Activated CD4-positive, alpha-beta T cell treated with anti-CD3 and anti-CD28 coated beads, Interleukin-2, Interleukin-6, amounts not matched to agents 100 ng/mL and 50 ng/mL, durations not matched to agents 16 hours and 8 hours (primary cell): ENCODE measurements around the gene PSTPIP1.

Experiments used
- DNase-seq: peaks from one replicate; pipeline ENCODE4 v3.0.0-alpha.2; 2020

Gene PSTPIP1

DNA sequence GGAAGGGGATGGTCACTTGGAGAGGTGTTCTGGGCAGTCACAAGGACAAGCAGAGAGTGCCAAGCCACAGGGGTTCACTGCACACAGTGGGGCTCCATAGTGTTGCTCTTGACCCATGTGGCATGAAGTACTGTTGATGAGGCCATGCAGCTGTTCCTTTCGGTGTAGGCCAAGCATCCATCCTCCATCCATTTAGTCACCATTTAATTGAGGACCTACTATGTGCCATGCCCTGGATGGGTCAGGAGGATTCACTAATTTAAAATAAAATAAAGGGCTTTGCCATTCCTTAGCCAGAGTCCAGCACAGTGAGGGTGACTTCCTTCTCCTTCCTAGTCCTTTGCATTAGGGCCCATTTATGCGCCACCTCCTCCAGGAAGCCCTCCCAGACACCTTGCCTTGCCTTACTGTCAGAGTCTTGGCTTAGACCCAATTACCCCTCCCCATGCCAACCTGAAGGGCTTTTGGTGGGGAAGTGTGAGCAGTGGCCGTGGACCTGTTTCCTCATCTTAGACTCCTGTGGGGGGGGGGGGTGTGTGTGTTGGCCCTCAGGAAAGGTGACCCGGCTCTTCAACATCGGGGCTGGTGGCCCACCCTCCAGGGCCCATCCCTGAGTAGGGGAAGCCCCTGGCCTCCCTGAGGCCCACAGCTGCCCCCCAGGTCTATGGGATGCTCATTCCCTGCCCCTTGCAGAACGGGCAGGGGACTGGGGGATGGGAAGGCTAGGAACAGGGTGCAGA lies 25.6 kb downstream of the PSTPIP1 start:
- DNase-seq = no peak

DNA sequence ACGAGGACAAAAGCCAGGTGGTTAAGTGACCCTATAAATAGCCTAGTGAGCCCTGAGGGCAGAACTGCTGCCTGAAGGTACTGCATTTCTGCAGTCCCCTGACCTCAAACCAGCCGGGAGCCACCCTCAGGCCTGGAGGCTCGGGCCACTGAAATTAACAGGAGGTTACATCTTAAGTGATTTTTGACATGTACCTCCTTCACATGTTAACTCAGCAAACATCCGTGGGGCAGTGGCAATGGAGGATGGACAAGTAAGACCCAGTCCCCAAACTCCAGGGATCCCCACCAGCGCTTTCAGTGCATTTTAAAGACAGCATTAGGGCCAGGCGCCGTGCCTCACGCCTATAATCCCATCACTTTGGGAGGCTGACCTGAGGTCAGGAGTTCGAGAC lies 26.2 kb downstream of the PSTPIP1 start:
- no peak for DNase-seq

DNA sequence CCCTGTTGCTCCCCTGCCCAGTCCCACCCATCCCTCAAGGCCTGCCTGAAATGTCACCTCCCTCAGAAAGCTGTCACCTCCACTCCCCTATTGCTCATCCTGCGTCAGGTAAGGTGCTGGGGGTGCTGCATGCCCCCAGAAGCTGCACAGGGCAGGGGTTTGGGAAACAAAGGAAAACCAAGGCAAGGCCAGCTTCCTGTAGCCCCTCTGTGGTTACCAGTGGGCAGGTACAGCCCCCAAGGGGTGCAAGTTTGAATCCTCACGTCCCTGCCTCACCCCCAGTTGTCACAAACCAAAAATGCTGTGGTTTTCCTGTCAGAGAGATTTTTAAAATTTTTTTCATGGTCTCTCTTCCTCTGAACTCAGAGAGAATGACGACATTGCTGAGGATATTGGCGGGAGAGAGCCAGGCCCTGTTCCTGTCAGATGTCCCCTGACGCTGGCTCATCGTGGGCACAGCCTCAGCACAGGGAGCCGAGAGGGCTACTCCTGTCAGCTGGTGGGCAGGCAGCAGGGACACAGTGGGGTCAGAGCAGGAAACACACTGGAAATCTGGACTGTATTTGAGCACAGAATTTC lies 27.0 kb downstream of the PSTPIP1 start:
- peak; percentile 81 for DNase-seq

DNA sequence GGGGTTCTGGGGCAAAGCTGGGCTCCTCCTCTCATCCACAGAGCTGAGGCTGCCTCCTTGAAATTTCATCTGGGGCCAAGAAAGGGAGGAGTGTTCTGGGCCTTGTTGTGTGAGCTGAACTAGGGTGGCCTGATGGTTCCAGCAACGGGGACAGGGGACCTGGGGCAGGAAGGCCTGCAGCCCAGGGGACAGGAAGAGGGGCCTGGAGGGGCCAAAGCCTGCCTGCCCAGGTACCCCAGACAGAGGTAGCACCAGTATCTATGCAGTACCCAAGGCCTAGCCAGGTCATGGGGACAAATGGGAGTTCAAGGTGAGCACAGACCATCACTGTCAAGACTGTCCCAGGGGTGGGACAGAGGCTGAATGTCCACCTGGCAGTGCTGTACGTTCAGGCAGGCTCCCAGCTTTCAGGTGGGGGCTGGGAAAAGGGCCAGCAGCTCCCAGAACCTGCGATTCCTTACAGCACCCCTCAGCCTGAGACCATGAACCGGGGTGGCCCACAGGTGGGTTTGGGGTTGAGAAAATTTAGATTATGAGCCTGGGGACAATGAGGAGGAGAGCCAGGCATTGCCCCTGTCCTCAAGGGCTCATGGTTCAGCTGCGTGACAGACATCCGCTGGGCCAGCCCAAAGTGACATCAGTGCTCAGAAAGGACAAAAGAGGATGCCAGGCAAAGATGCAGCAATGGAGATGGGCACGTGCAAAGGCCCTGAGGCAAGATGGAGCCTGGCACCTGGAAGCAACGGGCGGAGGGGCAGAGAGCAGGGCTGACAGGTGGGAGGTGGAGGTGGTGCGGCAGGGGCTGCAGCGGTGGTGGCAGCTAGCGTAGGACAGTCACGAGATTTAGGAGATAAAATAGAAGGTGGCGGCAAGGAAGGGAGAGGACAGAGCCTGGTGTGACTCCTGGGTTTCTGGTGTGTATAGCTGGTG lies 28.0 kb downstream of the PSTPIP1 start:
- DNase-seq = no peak

DNA sequence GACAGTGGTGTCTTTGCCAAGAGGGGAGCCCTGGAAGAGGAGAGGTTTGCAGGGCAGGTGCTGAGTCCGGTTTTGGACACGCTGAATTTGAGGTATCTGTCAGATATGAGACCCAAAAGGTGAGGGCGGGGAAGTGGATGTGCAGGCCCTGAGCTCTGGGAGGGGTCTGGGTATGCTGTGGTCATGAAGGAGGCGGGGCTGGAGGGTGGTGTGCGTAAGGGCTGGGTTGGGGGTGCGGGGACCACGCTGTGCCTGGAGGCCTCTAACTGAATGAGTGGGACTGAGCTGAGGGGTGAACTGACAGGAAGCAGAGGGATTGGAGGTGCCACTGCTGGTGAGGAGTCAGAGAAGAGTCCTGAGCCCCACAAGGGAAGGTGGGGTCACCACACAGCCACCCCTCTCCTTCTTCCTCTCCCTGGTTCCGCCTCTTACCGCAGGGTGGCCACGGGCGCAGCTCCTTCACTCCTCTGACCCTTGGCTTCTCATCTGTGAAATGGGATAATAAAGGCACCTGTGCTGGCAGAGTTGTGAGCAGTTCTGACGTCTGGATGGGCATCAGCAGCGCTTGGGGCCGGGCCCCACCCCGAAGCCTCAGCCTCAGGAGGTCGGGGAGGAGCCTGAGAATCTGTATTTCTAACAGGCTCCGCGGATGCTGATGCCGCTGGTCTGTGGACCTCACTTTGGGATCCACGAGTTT lies 28.8 kb downstream of the PSTPIP1 start:
- no peak for DNase-seq

DNA sequence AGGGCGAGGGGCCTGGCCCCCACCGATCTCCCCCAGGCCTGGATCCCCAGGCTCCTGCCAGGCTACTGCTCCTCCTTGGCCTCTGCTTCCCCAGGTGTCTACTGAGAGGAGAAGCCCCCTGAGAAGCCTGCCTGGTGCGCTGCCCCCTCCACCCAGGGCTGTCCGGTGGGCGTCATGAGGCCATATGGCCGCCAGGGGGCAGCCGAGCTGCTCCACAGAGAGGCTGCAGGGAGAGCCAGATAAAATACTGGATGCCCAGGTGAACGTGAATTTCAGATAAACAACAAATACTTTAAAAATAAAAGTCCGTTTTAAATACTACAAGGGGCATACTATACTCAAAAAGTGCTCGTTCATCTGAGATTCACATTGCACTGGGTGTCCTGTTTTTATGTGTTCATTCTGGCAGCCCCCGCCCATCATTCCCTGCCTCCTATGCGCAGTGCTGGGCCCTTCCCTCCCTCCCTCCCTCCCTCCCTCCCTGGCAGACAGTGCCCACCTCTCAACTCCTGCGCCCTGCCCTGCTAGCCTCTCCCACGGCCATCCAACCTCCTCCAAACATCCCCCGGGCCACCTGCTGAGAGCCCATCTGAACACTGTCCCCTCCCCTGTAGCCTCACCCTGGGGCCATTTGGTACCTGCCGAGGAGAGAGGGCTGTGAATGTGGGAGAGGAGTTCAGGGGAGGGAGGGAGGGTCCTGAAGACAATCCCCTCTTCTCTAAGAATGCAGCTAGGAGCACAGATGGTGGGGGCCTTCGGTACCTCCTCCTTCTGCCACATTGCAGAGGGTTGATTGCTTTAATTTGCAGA lies 29.6 kb downstream of the PSTPIP1 start:
- peak; percentile 79 for DNase-seq

DNA sequence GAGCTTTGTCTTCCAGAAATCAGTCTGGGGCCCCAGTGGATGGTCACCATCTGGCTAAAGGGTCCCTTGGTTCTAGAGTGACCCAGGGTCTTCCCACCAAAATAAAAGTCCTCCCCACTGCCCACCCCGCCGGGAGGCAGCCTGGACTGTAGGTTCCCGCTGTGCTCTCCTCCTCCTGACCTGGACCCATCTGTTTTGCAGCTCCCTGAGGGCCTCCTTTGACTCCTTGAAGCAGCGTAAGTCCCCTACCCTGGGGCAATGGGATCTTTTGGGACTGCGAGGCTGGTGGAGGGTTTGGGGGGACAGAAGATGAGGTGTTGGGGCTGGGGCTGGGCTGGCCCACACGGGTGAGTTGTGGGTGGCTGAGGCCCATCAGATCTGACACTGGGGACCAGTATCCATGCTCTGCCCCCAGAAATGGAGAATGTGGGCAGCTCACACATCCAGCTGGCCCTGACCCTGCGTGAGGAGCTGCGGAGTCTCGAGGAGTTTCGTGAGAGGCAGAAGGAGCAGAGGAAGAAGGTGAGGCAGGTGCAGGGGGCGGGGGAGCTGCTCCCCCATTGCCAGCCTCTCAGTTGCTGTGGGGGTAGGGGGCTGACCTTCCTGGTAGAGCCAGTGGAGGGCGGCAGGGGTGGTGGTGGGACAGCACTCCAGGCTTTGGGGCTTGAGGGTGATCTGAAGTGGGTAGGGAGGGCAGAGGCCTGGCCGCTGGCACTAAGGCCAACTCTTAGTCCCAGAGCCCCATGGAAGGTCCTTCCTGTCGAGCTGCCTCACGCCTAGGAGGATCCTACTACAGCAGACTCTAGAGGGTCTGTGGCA lies 30.4 kb downstream of the PSTPIP1 start:
- no peak for DNase-seq

DNA sequence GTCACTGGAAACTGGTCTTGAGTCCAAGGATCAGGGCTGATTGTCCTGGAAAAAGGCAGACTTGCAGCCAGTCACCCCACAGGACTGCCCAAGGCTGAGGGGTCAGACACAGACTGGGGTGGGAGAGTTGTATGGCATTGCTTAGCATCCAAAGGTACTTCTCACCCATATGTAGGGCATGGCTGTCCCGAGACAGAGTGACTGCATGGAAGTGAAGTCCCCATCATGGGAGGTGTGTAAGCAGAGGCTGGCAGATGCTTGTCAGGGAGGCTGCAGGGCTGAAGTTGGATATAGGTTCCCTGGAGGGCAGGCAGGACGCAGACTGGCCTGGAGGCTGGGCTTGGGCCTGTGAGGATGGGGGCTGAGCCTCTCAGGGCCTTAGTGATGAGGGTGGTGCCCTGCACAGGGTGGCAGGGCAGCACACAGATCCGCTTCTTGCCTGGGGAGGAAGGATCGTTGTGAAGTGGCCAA lies 31.1 kb downstream of the PSTPIP1 start:
- no peak for DNase-seq

DNA sequence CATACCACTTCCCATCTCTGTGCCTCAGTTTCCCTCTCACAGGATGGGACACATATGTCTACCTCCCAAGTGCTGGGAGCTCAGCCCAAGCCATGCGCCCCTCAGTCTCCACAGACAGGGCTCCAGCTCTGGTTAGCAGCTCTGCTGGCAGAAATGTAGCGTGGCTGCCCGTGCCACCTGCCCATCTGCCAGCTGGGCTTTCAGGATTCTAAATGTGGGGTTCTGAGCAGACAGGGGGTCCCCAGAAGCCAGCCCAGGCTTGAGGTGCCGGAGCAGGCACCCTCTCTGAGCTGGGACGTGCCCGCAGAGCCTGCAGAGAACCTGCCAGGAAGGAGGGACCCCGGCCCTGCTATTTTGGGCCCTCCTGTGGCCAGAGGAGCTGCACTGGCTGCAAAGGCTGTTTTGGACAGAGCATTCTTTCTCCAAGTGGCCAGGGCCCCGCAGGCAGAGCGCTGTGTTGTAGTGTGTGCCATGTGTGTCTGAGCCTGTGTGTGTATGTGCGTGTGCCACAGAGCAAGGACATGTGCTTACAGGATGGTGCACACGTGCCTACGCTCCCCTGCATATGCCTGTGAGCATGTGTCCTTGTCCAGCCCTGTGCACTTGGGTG lies 31.7 kb downstream of the PSTPIP1 start:
- no peak for DNase-seq

DNA sequence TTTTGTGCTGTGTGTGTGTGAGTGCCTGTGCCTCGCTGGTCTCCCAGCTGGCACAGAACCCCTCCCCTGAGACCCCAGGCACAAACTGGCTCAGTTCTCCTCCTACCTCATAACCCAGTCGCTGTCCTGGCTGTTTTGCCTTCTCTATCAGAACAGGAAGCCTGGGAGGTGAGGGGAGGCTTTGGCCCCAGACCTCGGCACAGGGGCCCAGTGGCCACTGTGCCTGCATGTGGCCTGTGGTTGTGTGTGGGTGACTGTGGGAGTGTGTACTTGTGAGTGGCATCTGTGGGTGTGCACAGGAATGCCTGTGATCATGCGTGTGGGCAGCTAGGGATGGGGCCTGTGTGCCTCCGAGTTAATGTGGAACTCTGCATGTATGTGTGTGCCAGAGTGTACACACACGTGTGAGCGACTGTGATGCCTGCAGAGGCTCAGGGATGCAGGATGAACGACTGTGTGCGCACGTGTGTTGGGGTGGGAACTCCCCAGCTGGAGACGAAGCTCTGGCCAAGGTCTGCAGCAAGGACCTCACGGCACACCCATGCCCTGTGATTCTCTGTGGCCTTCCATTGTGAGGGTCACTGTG lies 32.3 kb downstream of the PSTPIP1 start:
- DNase-seq = no peak

DNA sequence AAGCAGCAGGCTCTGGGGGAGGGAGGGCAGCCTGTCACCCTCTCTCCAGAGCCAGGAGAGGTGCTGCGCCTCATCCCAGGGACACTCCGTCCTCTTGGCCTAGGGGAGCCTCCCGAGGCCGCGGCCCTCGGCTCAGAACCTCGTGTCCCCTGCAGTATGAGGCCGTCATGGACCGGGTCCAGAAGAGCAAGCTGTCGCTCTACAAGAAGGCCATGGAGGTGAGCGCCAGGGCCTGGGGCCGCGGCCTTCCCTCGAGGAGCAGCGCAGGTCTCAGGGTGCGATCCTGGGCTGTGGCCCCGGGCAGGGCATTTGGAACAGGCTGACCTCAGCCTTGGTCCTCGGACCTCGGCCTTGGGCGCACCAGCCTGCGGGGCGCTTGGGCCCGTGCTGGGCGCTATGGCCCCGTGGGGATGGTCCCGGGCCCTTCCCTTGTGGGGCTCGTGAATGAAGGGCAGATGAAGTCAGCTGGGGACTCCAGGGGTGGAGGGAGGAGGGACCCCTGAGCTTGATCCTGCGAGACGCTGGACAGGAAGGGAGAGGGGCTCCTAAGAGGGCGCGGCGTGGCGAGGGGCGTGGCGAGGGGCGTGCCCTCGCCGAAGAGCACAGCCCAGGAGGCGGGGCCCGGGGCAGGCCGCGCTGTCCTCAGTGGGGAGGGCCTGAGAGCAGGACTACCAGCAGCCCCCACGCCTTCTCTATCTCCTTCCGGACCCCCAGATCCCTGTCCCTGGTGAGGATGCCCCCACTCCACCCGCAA lies 32.9 kb downstream of the PSTPIP1 start:
- no peak for DNase-seq

DNA sequence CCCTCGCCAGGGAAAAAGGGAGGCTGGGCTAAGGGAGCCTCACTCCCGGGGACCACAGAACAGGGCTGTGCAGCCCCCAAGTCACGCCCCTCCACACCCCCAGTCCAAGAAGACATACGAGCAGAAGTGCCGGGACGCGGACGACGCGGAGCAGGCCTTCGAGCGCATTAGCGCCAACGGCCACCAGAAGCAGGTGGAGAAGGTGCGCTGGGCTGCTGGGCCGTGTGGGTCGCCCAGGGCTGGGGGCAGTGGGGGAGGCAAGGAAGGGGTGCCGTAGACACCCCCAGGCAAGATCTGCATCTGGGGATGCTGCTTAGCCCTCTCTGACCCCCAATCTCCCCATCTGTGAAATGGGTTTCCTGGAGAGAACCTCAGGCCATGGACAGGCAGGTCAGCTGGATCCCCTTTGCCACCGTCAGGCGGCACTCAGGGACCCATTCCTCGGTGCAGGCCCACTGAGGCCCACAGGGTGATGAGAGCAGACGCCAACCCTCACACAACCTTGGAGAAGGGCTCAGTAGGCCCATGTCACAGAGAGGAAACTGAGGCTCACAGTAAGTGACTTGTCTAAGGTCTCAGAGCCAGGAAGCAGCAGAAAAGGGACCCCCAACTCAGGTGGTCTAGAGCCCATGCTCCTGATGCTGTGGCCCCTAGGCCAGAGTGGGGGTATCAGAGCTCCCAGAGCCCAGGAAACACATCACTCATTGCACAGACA lies 33.7 kb downstream of the PSTPIP1 start:
- DNase-seq = no peak

DNA sequence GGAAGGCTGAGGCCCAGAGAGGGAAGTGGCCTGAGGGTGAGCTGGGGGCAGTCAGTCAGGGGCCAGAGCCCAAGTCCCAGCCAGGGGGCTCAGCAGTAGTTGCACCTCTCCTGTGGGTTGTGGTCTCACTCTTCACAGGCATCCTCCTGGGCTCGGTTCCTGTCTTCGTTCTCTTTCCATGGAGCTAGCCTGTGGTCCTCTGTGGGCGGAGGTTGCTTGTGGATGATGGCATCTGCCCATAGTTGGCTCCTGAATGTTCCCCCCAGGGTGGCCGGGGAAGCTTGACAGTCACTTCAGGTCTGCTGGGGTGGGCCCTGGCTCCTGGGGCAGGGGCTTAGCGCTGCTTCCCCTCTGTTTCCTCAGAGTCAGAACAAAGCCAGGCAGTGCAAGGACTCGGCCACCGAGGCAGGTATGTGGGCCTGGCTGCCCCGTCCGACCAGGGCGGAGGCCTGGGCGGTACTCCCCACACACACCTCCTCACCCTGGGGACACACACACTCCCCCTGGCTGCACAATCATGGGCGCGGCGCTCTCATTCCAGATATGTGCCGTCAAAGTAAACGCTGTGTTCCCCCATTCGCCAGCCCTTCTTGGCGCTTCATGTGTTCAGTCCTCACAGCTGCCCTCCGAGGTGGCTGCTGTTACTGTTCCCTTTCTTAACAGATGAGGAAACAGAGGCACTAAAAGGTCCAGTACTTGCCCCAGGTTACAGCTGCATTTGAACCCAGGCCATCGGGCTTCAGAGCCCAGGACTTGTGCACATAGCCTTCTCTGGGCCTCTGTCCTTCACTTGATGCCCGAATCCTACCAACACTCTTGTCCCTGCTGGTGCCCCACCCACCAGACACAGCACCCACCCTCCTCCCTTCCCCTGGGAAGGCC lies 34.5 kb downstream of the PSTPIP1 start:
- DNase-seq = no peak

DNA sequence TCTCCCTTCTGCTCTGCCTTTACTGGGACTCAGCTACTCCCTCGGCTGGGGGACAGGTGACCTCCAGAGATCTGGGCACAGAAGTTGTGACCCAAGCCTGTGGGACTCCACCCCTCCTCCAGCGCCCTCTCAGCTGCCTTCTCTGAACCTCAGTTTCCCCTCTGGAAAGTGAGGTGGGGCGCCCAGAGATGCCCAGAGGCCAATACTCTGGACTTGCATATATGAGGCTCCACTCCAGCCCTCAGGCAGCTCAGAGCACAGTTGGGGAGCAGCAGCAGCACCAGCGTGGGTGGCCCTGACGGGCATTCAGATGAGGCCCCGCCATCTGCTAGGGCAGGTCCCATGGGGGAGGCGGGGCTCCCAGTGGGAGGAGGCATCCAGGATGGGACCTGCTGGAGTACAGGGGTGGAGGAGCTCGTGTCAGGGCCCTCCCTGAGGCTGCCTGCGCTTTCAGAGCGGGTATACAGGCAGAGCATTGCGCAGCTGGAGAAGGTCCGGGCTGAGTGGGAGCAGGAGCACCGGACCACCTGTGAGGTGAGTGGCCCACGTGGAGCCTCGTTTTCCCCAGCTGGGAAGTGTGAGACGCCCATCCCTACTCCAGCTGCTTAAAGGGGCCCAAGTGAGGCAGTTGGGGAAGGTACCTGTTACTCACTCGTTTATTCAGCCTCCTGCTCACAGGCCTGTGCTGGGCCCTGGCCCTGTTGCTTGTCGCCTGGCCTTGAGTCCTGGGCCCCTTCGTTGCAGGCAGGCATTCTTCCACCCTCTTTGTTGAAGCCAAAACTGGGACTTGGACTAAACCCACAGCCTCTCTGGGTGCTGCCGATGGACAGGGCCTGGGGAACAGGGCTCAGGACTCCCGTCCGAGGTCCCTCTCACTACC lies 35.4 kb downstream of the PSTPIP1 start:
- DNase-seq = no peak

DNA sequence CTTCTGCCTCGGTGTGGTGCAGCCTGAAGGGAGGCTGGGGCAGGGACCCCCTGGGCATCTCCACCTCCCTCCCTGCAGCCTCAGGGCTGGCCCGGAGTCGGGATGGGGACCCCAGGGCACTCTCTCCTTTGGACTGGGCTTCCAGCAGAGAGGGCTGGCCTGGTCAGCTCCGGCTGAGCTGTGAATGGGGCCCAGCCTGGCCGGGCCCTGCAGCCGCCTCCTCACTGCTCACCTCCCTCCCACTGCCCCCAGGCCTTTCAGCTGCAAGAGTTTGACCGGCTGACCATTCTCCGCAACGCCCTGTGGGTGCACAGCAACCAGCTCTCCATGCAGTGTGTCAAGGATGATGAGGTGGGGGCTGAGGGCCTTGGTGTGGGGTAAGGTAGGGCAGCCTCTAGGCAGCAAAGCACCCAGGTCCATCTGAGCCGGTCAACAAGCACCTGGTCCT lies 36.0 kb downstream of the PSTPIP1 start:
- no peak for DNase-seq

DNA sequence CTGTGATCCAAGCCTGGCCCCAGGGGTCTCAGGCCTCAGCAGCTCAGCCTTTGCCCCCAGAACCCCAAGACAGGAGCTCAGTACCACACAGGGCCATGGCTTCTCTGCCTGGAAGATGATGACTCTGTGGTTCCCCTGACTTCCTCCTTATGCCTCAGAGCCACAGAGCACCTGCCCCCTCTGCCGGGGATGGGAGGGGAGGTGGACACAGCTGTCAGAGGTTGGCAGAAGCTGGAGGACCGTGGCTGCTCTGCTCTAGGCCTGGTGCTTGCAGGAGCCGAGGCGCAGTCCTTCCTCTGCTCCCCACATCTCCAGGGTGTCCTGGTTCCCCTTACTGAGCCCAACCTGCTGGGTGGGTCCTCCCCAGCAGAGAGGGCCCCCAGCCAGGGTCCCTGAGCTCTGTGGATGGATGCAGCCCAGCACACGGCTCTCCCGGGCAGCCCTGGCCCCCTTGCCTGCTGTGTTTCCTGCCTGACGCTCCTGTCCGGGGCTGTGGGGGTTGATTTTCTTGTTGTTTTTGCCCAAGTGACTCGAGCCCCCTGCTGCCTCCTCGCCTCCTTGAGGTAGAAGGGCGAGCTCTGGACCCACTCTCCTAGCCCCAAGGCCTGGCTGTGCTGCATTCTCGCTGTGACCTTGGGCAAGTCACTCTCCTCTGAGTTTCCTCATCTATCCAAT lies 36.6 kb downstream of the PSTPIP1 start:
- no peak for DNase-seq
